Lower leg skin (tissue), 3 donors: Measurements from ENCODE around the gene MYBL2.

Experiments
- CTCF ChIP-seq, 3 donors: fragments of 450-650 bp; IDR thresholded peaks; one replicate each; pipeline ENCODE4 v1.5.1; 2016; ENCODE audit warnings: antibody characterized with exemption in 3 of 3, mild to moderate bottlenecking in 3 of 3, moderate library complexity in 2 of 3
- POLR2A ChIP-seq, 2 donors: fragments of 450-650 bp; IDR thresholded peaks; one replicate each; pipeline ENCODE4 v1.6.1; 2016 to 2017; ENCODE audit warnings: antibody characterized with exemption in 2 of 2, mild to moderate bottlenecking in 1 of 2, moderate library complexity in 1 of 2

DNA sequence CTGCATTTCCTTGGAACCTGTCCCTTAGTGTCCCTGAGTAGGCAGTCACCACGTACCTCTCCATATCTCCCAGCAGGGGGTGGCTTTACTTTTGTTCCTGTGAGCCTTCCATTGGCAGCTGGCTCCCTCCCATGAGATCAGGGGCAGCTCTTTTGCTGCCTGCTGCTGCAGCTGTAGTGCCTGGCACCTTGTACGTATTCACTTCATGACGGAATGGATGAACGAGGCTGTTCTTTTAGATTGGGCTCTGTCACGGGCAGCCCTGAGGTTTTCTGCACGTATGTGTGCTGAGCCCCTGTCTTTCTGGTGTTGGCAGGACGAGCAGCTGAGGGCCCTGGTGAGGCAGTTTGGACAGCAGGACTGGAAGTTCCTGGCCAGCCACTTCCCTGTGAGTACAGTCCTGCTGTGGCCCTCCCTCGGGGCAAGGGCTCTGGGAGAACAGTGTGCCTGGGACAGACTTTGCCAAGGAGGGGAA lies 14.6 kb downstream of the MYBL2 start:
- TF ChIP-seq CTCF (IDR thresholded peaks at IDR 0.05) (no peak), POLR2A (IDR thresholded peaks at IDR 0.05) (no peak)
